GM18907 (cell line): Measurements from ENCODE around the gene LRPPRC.
"Not testable (repeated sequence)": the region's sequence is repeated elsewhere in the genome, so short reads cannot be mapped to it uniquely, and the experiment has no call there.

Experiments
- ATAC-seq: cut with Tn5 transposase; IDR thresholded peaks from one replicate; pipeline ENCODE4 v1.9.1; 2021; ENCODE audit warnings: mild to moderate bottlenecking, moderate library complexity; ENCODE audit not compliant: unreplicated experiment

LRPPRC gene

DNA sequence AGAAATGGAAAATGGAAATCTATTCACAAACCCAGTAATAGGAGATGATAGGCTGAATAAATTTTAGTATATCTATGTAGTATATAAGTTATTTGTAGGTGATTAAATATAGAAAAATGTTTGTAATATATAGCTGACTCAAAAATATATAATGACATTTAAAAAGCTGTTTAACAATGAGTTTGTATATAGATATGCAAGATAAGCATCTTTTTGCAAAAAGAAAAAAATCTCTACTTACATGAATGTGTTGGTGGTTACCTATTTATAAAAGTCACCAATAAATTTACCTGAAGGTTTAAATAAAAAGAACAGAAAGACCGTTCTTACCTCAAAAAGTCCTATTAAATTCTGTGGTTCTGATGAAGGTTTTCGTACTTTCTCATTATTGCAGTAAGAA is 71.3 kb downstream of the LRPPRC start:
- ATAC-seq, result no peak

- not testable (repeated sequence) for ATAC-seq
Observed at GRCh38 chr2:43911136-43911790, 84.5 kb downstream of the LRPPRC start.

DNA sequence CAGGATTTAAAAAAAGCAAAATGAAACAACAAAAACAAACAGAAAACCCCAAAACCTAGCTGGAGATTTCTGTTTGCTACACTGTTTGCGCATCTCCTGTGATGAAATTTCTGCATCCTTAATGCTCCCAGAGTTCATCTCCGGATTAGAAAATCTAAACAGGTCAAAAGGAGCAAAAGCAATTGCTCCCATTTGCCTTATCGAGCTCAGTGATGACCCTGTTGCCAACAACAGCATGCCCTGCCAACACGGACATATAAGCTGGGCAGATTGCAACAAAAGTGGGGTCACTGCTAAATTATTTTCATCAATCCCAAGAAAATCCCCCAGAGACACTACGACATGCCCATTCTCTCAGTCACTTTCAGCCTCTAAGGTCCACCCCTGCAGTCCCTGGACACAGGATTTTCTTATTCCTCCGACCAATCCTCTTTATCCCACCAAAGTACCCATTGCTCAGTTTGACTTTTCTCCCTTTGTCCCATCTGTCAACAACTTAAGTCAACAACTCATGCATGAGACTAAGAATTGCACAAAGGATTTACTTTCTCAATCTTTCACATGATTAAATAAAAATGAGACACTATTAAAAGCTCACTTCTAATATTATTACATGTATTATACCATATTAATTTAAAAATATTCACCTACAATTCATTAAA is 89.2 kb downstream of the LRPPRC start:
- no peak for ATAC-seq

DNA sequence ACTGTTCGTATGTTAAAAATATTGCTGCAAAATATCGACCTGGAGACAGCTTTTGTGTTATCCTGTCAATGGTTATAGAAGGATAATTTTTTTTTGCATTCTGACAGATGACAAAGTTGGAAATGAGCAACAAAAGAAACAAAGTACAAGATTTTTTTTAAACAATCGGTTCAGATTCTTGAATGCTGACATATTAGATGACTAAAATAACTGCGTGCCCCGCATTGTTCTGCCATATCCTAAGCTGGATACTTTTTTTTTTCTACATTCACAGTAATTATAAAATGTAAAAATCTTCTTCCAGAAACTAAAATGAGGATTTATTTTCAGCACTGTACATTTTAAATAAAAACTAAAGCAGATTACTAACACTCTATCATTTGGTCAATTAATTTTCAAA is 89.9 kb downstream of the LRPPRC start:
- no peak for ATAC-seq

DNA sequence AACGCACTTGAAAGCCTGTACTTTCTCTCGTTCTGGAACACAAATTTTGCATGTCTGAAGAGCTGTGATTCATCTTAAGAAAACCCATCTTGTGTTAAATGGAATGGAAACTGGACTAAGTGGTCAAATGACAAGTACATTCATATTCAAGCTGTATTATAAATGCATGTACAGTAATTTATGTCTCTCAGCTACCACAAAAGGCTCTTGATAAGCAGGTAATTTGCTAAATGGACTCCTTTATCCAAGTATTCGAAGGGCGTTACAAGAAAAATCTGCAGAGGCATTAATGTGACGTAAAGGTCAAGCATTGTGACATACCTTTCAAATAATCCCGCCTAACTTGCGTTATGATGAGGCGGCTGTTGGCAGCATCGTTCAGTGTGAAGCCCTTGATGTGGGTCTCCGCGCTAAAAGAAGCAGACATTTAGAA is 90.4 kb downstream of the LRPPRC start:
- ATAC-seq, result no peak

GRCh38 chr2:43899589-43899988 is 96.2 kb downstream of the LRPPRC start:
- no peak for ATAC-seq

DNA sequence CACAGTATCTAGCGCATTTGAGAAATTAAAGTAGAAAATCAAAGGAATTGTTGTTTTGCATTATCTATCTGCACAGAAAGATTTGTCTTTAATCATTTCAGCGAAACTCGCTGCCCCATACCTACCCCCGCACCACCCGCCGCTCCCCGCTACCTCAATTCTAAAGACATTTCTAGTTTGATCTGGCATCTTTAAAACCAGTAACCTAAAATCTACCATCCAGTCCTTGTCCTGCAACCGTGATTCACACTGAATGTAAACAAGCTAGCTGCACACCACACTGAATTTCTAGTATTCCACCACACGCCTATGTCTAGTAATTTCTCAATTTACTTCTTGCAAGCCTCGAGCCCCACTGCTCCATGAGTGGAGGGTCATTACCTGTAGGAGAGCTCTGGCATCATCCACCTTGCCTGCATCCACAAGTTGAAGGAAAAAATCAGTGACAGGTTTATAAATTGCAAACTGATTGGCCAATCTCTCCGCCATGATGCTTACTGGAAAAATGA is 96.9 kb downstream of the LRPPRC start:
- no peak for ATAC-seq

- no peak for ATAC-seq
Observed at GRCh38 chr2:43898134-43898837, 97.5 kb downstream of the LRPPRC start.

GRCh38 chr2:43897492-43897891 is 98.3 kb downstream of the LRPPRC start:
- ATAC-seq, result no peak

GRCh38 chr2:43896906-43897305 is 98.9 kb downstream of the LRPPRC start:
- no peak for ATAC-seq

- ATAC-seq, result no peak
Observed at GRCh38 chr2:43894743-43895142, 101.0 kb downstream of the LRPPRC start.

GRCh38 chr2:43890855-43891254 is 104.9 kb downstream of the LRPPRC start:
- ATAC-seq, result no peak

- no peak for ATAC-seq
Observed at GRCh38 chr2:43889416-43889815, 106.4 kb downstream of the LRPPRC start.

DNA sequence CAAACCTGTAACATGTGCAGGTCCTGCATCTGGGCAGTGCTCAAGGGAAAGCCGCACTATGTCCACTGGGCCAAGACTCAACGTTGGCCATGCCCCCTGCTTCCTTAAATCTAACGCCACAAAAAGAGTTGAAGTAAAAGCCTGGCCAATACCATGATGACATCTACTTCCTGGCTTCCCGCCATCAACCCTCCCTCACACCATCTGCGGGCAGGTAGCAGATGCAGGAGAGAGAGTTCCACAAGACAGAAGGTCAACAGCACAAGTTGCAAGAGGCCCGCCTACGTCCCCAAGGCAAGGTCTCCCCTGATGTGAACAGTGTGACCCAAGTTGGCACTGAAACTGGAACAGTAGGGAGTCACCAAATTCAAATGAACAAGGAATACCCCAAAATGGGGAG is 108.6 kb downstream of the LRPPRC start:
- no peak for ATAC-seq

DNA sequence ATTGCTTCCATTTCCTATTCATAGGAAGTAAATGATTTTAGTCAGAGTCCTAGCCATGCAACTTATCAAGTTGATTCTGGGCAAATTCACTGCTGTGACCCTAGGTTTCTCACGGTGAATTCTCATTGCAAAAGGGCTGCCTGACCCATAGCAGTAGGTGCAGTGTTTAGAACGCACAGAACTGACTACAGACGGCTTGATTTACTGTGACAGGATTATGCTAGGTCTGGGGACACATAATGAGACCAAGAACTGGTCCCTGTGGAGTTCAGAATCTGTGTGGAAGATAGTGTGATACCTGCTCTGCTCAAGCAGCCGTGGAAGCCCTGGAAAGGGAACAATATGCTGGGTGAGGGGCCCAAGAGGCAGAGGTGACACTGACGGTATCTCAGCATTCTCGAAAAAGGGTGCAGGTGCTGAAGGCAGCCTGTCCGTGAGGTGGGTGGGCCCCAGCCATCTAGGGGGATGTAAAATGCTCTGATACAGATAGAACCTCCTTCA is 110.6 kb downstream of the LRPPRC start:
- ATAC-seq, result no peak

GRCh38 chr2:43884689-43885088 is 111.1 kb downstream of the LRPPRC start:
- no peak for ATAC-seq

DNA sequence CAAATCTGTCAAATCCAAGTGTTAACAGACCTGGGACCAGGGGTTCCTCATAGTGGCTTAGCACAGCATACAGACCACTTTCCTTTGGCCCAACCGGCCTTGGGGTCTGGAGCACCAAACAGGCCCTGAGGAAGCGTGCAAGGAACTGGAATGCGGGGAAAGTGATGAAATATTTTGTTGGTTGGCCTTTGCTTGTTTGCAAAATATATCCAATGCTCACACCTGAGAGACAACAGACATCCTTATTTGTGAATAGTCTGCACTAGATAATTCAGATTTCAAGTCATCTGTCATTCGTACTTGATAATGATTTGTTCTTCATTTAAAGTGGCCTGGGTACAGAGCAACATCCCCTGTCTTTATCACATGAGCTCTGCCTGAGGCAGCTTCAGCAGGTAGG is 113.5 kb downstream of the LRPPRC start:
- ATAC-seq, result no peak

GRCh38 chr2:43880952-43881351 is 114.8 kb downstream of the LRPPRC start:
- ATAC-seq, result no peak

- ATAC-seq, result no peak
Observed at GRCh38 chr2:43880471-43880870, 115.3 kb downstream of the LRPPRC start.

- ATAC-seq, result no peak
Observed at GRCh38 chr2:43879261-43879660, 116.5 kb downstream of the LRPPRC start.

GRCh38 chr2:43877782-43878464 is 117.9 kb downstream of the LRPPRC start:
- ATAC-seq, result peak; percentile 81
